Esophagus squamous epithelium (tissue), 4 donors: Measurements from ENCODE around the gene PMEPA1.

ENCODE experiments used
- POLR2A ChIP-seq, 4 donors: fragments of 450-650 bp; IDR thresholded peaks; one replicate each; pipeline ENCODE4 v1.6.1; 2017; ENCODE audit warnings: antibody characterized with exemption in 4 of 4, mild to moderate bottlenecking in 4 of 4, moderate library complexity in 3 of 4
- TF ChIP-seq, protein P1 (sequence below), 6 experiments: fragments of 450-650 bp in 4 of 6; fragments of 200-600 bp in 2 of 6; sonication (generic) in 2 of 6; IDR thresholded peaks; one replicate each; pipeline ENCODE4 v1.5.1; 2016 to 2019; ENCODE audit warnings: antibody characterized with exemption in 6 of 6, mild to moderate bottlenecking in 4 of 6, moderate library complexity in 4 of 6

- TF ChIP-seq, protein P1, sequence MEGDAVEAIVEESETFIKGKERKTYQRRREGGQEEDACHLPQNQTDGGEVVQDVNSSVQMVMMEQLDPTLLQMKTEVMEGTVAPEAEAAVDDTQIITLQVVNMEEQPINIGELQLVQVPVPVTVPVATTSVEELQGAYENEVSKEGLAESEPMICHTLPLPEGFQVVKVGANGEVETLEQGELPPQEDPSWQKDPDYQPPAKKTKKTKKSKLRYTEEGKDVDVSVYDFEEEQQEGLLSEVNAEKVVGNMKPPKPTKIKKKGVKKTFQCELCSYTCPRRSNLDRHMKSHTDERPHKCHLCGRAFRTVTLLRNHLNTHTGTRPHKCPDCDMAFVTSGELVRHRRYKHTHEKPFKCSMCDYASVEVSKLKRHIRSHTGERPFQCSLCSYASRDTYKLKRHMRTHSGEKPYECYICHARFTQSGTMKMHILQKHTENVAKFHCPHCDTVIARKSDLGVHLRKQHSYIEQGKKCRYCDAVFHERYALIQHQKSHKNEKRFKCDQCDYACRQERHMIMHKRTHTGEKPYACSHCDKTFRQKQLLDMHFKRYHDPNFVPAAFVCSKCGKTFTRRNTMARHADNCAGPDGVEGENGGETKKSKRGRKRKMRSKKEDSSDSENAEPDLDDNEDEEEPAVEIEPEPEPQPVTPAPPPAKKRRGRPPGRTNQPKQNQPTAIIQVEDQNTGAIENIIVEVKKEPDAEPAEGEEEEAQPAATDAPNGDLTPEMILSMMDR (IDR thresholded peaks at IDR 0.05), result no peak
- TF ChIP-seq POLR2A (IDR thresholded peaks at IDR 0.05), result no peak
Observed at GRCh38 chr20:57638173-57638894, 71.5 kb downstream of the PMEPA1 start.
